DND-41 (cell line): ENCODE data around the gene SULT1A1.

Experiments used
- ATAC-seq: fragments of 200-7000 bp; cut with Tn5 transposase; 3 replicates; pipeline ENCODE4 v1.9.1; 2021; ENCODE audit warnings: low read depth; ENCODE audit not compliant: insufficient read depth
- DNase-seq: peaks from one replicate; pipeline ENCODE4 v3.0.0-alpha.2; 2020
- H2AFZ ChIP-seq: 2 replicates; pipeline ENCODE4 v1.6.0; 2012; ENCODE audit warnings: low read depth, low read length
- H3K27ac ChIP-seq: 2 replicates; pipeline ENCODE4 v1.5.1; 2012; ENCODE audit warnings: low read length, inconsistent platforms
- H3K27me3 ChIP-seq: fragments of 200-600 bp; sonication (generic); 2 replicates; pipeline ENCODE4 v1.6.0; 2012; ENCODE audit warnings: low read length, mild to moderate bottlenecking, inconsistent platforms; ENCODE audit not compliant: insufficient read depth, poor library complexity
- H3K36me3 ChIP-seq: 2 replicates; pipeline ENCODE4 v1.5.1; 2012; ENCODE audit warnings: low read length, inconsistent platforms; ENCODE audit not compliant: insufficient read depth
- H3K4me1 ChIP-seq: 2 replicates; pipeline ENCODE4 v1.5.1; 2012; ENCODE audit warnings: mild to moderate bottlenecking, low read length; ENCODE audit not compliant: insufficient read depth
- H3K4me2 ChIP-seq: 2 replicates; pipeline ENCODE4 v1.6.0; 2012; ENCODE audit warnings: mild to moderate bottlenecking, moderate library complexity, low read length, inconsistent platforms; ENCODE audit not compliant: insufficient read depth
- H3K4me3 ChIP-seq, 2 experiments: fragments of 200-600 bp in 1 of 2; shearing (Covaris generic) in 1 of 2; 2 replicates each; pipeline ENCODE4 v1.5.1; 2012 to 2016; ENCODE audit warnings: inconsistent platforms in 2 of 2, low read length in 2 of 2, mild to moderate bottlenecking in 2 of 2, low read depth in 1 of 2, moderate library complexity in 1 of 2
- H3K79me2 ChIP-seq: 2 replicates; pipeline ENCODE4 v1.6.0; 2012; ENCODE audit warnings: low read length, inconsistent platforms; ENCODE audit not compliant: insufficient read depth
- H3K9ac ChIP-seq: 2 replicates; pipeline ENCODE4 v1.6.0; 2012; ENCODE audit warnings: low read depth, mild to moderate bottlenecking, inconsistent platforms, low read length, moderate library complexity
- H3K9me3 ChIP-seq: 2 replicates; pipeline ENCODE4 v1.5.1; 2012; ENCODE audit warnings: low read length, moderate library complexity, mild to moderate bottlenecking, inconsistent platforms; ENCODE audit not compliant: insufficient read depth, severe bottlenecking
- H4K20me1 ChIP-seq: 2 replicates; pipeline ENCODE4 v1.6.0; 2012; ENCODE audit warnings: low read length; ENCODE audit not compliant: insufficient read depth
- EZH2 ChIP-seq: IDR thresholded peaks from 3 replicates; pipeline ENCODE4 v1.6.1; 2012; ENCODE audit warnings: borderline replicate concordance, low read depth, mild to moderate bottlenecking, moderate library complexity, low read length, inconsistent platforms; ENCODE audit not compliant: severe bottlenecking
- TF ChIP-seq, protein P1 (sequence below): IDR thresholded peaks from 2 replicates; pipeline ENCODE4 v1.5.1; 2012; ENCODE audit warnings: borderline replicate concordance, low read length, moderate library complexity, mild to moderate bottlenecking; ENCODE audit not compliant: poor library complexity, severe bottlenecking; ENCODE audit errors: extremely low read depth

The SULT1A1 gene

DNA sequence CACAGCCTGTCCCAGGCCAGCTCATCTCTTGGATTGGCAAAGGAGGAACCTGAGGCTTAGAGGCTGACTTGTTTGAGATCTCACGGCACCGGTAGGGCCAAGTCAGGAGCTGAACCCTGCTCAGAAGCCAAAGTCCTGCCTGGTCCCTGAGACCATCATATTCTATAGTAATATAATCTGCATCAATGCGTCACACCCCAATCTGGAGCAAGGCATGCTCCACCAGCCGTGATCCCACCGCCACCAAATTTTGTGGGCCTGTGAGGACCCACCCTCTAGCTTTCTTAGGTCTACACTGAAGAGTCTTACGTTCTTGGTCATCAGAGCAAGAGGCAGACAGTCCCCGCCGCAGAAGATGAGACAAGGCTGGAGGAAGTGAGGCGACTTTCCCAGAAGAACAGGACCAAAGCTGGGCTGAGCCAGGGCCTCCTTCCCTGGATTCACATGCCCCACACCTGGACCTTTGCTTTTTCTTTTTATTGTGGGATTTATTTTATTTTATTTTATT lies 2.7 kb downstream of the SULT1A1 start:
- no peak for TF ChIP-seq EZH2
- TF ChIP-seq, protein P1, sequence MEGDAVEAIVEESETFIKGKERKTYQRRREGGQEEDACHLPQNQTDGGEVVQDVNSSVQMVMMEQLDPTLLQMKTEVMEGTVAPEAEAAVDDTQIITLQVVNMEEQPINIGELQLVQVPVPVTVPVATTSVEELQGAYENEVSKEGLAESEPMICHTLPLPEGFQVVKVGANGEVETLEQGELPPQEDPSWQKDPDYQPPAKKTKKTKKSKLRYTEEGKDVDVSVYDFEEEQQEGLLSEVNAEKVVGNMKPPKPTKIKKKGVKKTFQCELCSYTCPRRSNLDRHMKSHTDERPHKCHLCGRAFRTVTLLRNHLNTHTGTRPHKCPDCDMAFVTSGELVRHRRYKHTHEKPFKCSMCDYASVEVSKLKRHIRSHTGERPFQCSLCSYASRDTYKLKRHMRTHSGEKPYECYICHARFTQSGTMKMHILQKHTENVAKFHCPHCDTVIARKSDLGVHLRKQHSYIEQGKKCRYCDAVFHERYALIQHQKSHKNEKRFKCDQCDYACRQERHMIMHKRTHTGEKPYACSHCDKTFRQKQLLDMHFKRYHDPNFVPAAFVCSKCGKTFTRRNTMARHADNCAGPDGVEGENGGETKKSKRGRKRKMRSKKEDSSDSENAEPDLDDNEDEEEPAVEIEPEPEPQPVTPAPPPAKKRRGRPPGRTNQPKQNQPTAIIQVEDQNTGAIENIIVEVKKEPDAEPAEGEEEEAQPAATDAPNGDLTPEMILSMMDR = no peak
- H3K4me3 ChIP-seq = no peak overlapping the region
- H4K20me1 ChIP-seq = no peaks in the 10 kb centered on the region
- no peak overlapping the region for H3K9ac ChIP-seq
- DNase-seq (no peak), ATAC-seq (no peak)
- no peaks in the 10 kb centered on the region for H3K27me3 ChIP-seq
- H3K79me2 ChIP-seq = no peaks in the 10 kb centered on the region
- no peak overlapping the region for H3K4me2 ChIP-seq
- H3K36me3 ChIP-seq = no peaks in the 10 kb centered on the region
- H3K27ac ChIP-seq = no peak overlapping the region
- no peaks in the 10 kb centered on the region for H3K9me3 ChIP-seq
- no peaks in the 10 kb centered on the region for H3K4me1 ChIP-seq
- no peak overlapping the region for H2AFZ ChIP-seq

DNA sequence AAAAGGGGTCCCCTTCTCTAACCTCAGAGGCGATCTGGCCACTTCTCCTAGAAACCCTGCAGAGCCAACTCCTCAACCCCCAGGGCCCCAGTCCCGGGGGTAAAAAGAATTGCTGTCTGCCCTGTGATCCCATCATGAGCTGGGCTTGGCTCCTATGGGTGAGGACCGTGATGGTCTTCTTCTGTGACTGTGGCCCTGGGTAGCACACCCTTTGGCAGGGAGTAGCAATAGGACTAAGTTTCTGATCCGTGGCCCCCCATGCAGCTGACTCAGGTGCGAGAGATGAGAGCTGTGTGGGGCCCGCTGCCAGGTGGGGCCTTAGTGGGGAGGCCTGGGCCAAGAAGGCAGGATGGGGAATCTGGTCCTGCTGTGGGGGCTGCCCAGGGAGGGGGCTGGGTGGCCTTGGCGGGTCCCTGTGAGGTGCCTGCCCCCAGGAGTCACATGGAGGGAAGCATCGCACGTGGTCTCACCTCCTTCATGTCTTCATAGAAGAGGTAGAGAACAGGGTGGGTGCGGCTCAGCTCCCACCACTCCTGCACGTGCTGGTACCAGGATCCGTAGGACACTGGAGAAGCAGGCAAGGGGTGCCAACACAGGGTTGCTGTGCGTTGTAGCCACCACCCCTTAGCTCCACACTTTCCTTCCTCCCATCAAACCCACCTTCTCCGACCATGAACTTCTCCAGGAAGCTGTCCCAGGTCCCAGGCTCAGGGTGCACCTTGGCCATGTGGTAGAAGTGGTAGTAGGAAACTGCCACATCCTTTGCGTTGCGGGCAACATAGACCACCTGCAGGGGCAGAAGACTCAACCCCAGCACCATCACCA lies 3.3 kb downstream of the SULT1A1 start:
- Histone ChIP-seq H3K4me2 (no peak overlapping the region), H2AFZ (no peak overlapping the region), H3K36me3 (no peaks in the 10 kb centered on the region), H3K27ac (no peak overlapping the region), H3K4me3 (no peak overlapping the region), H3K9ac (no peak overlapping the region), H3K9me3 (no peaks in the 10 kb centered on the region), H3K27me3 (no peaks in the 10 kb centered on the region), H3K4me1 (no peaks in the 10 kb centered on the region), H4K20me1 (no peaks in the 10 kb centered on the region), H3K79me2 (no peaks in the 10 kb centered on the region)
- ATAC-seq = peak; percentile 27; the same call in 1 of the 3 replicates
- TF ChIP-seq, protein P1 = no peak
- TF ChIP-seq EZH2 = no peak
- DNase-seq = no peak

DNA sequence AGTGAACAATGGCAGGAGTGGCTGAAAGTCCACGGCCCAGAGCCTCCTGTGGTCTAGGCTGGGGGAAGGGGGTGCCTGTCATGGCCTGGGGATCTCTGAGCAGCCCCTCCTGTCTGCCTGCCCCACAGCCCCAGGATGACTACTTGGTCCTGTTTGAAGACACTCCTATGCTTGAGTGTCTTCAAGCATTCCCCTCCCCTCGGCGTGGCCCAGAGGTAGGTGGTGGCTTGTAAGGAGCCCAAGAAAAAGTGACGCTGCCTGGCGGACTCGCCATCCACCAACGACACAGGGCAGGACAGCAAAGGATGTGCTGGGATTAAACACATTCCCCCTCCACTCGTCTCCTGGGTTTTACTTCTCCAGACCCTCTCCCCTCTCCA lies 5.7 kb downstream of the SULT1A1 start:
- Histone ChIP-seq H3K4me3 (no peak overlapping the region), H3K4me1 (no peaks in the 10 kb centered on the region), H3K9me3 (no peaks in the 10 kb centered on the region), H3K36me3 (no peaks in the 10 kb centered on the region), H3K4me2 (no peak overlapping the region), H3K27ac (no peak overlapping the region), H3K27me3 (no peaks in the 10 kb centered on the region), H3K9ac (no peak overlapping the region), H4K20me1 (no peaks in the 10 kb centered on the region), H3K79me2 (no peaks in the 10 kb centered on the region), H2AFZ (no peak overlapping the region)
- TF ChIP-seq, protein P1 = no peak
- TF ChIP-seq EZH2 = no peak
- ATAC-seq (no peak), DNase-seq (no peak)
